AG09319 (cell line): ENCODE data around the gene CD300H.

Source experiments
- DNase-seq: peaks from one replicate; pipeline ENCODE4 v3.0.0-alpha.2; 2010; ENCODE audit warnings: low read depth; ENCODE audit errors: extremely low read depth
- CTCF ChIP-seq: IDR thresholded peaks from 2 replicates; pipeline ENCODE4 v1.5.1; 2011; ENCODE audit warnings: low read depth, mild to moderate bottlenecking, inconsistent platforms, low read length, moderate library complexity

CD300H gene

DNA sequence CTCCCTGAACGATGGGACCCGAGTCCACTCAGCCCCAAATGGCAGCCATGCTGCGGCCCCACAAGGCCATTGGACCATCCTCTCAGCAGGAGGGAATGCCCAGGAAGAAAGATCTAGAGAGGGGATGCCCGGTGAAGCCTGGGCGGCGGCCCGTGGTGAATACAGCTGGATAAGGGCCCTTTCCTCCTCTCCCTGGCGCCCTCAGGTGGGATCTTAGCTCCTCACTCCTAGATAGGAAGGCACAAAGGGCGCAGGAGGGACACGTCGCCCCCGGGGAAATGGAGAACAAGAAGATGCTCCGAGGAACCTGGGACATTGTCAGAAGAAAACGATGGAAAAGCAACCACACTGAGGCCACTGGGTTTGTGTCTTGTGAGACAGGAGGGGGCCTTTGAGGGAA lies 23.9 kb downstream of the CD300H start:
- TF ChIP-seq CTCF = no peak
- DNase-seq = no peak

GRCh38 chr17:74542727-74543383 lies 24.5 kb downstream of the CD300H start:
- no peak for TF ChIP-seq CTCF
- DNase-seq = no peak

GRCh38 chr17:74542166-74542565 lies 25.1 kb downstream of the CD300H start:
- no peak for TF ChIP-seq CTCF
- DNase-seq = no peak

- DNase-seq = no peak
- TF ChIP-seq CTCF = no peak
Observed at GRCh38 chr17:74541176-74542111, 25.9 kb downstream of the CD300H start.

DNA sequence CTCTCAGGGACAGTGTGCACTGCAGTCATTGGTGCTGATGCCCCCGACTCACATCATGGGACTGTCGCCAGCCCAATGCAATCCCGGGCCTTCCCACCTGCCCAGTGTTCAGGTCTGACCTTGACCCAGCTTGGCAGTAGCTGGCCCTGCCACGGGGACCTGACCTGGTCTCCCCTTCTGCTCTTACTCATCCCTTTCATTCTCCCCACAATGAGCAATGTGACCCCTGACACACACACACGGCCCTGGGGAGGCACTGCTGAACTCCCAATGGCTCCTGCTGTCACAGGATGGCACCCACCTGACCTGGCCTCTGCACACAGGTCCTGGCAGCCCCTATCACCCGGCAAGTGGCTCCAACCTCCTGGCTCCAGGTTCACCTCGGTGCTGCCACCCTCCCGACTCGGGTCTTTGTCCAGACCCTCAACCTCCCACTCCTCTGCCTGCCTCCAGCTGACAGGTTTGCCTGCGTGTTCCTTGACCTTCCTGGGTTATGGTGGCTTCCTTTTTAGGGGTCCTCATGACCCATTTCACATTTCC lies 28.0 kb downstream of the CD300H start:
- DNase-seq = no peak

DNA sequence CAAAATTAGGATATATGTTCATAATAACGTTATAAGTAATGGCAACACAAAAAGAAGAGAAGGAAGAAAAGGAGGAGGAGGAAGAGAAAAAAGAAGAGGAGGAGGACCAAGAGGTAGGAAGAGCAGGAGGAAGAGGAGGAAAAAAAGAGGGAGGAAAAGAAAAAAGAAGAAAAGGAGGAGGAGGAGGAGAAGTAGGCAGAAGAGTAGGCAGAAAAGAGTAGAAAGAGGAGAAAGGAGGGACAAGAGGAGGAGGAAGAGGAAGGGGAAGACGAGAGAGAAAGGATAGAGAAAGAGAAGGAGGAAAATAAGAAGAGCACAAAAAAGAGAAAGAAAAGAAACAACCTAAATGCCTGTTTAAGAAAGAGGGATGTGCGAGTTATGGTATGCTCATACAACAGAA lies 30.4 kb downstream of the CD300H start:
- DNase-seq = no peak

More for the DNA sequence above, 28.0 kb downstream of the CD300H start:
- no peak for TF ChIP-seq CTCF

More for the DNA sequence above, 30.4 kb downstream of the CD300H start:
- no peak for TF ChIP-seq CTCF
